Epithelial cell of esophagus (primary cell): ENCODE data around the gene VSX1.

Experiments used
- DNase-seq: peaks from one replicate; pipeline ENCODE4 v3.0.0; 2010; ENCODE audit warnings: low read depth
- H3K4me3 ChIP-seq: 2 replicates; pipeline ENCODE4 v1.5.1; 2011; ENCODE audit warnings: mild to moderate bottlenecking, low read length, control low read depth
- CTCF ChIP-seq: IDR thresholded peaks from 2 replicates; pipeline ENCODE4 v1.5.1; 2011; ENCODE audit warnings: low read depth, mild to moderate bottlenecking, low read length, control low read depth, inconsistent platforms; ENCODE audit not compliant: insufficient read depth; ENCODE audit errors: missing control alignments

The VSX1 gene

GRCh38 chr20:25043499-25044260 lies 38.3 kb downstream of the VSX1 start:
- TF ChIP-seq CTCF = no peak
- no peak overlapping the region for H3K4me3 ChIP-seq
- no peak for DNase-seq

GRCh38 chr20:25042531-25043498 lies 39.1 kb downstream of the VSX1 start:
- no peak for TF ChIP-seq CTCF
- H3K4me3 ChIP-seq = no peak overlapping the region
- DNase-seq = no peak

- H3K4me3 ChIP-seq = no peak overlapping the region
- DNase-seq = no peak
- no peak for TF ChIP-seq CTCF
These were observed 40.0 kb downstream of the VSX1 start for GRCh38 chr20:25041813-25042530.

- no peak for DNase-seq
- no peak overlapping the region for H3K4me3 ChIP-seq
- TF ChIP-seq CTCF = no peak
These were observed 41.5 kb downstream of the VSX1 start for GRCh38 chr20:25040438-25040831.

- H3K4me3 ChIP-seq = no peak overlapping the region
These were observed 42.1 kb downstream of the VSX1 start for GRCh38 chr20:25039697-25040437.

More at GRCh38 chr20:25039697-25040437, 42.1 kb downstream of the VSX1 start:
- DNase-seq = no peak
- TF ChIP-seq CTCF = no peak
